K562 (cell line): ENCODE results near the gene C1orf87. TPM values are rescaled to one million over a fixed set of nuclear protein-coding genes. Genes with fewer than 3 reads are reported as not detected.

Experiments used
- ATAC-seq: fragments of 200-7000 bp; cut with Tn5 transposase; 3 replicates; pipeline ENCODE4 v1.9.1; 2020; ENCODE audit warnings: moderate library complexity
- BruUV-seq: library from RNA; stranded (reverse); fragments of 400-500 nt; replicated peaks from 2 replicates; lab custom pipeline; 2021; lab: Mats Ljungman, UMichigan
- CTCF ChIA-PET: fragments of 300-600 bp; formaldehyde crosslinking; extraction: SDS; loops from one replicate; lab custom pipeline; 2021; ENCODE audit warnings: low intra/inter-chr PET ratio; lab: Yijun Ruan, JAX
- POLR2A ChIA-PET: fragments of 300-600, 350-650 bp; sonication (Branson Sonifier 250); formaldehyde crosslinking; extraction: SDS; loops from one replicate; lab custom pipeline; 2021; ENCODE audit warnings: antibody characterized with exemption, inconsistent platforms; lab: Yijun Ruan, JAX
- DNase-seq, 4 experiments: peaks; one replicate each; pipeline versions ENCODE4 v3.0.0 to v3.0.0-alpha.2; 2011 to 2018; ENCODE audit warnings: low spot score in 3 of 4, mixed read lengths in 3 of 4; ENCODE audit errors: extremely low read depth in 1 of 4
- FAIRE-seq: peaks from 2 replicates; lab custom pipeline; 2011; peaks lifted over from hg19 to GRCh38; lab: Jason Lieb, UNC
- H2AFZ ChIP-seq: 2 replicates; pipeline ENCODE4 v1.6.0; 2011; ENCODE audit warnings: low read depth, low read length, control low read depth, inconsistent platforms
- H3K27ac ChIP-seq: fragments of 200-600 bp; 3 replicates; pipeline ENCODE4 v1.8.0; 2011; ENCODE audit warnings: low read depth, mild to moderate bottlenecking, control low read depth, inconsistent platforms, low read length, moderate library complexity, mixed read lengths; ENCODE audit errors: extremely low read depth
- H3K27me3 ChIP-seq, 2 experiments: fragments of 300-600 bp in 1 of 2; 2 replicates in 1 of 2; 3 replicates in 1 of 2; pipeline versions ENCODE4 v1.6.0 to v1.8.0; 2011; ENCODE audit warnings: inconsistent platforms in 2 of 2, low read length in 2 of 2, mild to moderate bottlenecking in 1 of 2, mixed read lengths in 1 of 2, moderate library complexity in 1 of 2; ENCODE audit not compliant: control insufficient read depth in 2 of 2, insufficient read depth in 2 of 2
- H3K36me3 ChIP-seq: fragments of 300-600 bp; 3 replicates; pipeline ENCODE4 v1.8.0; 2011; ENCODE audit warnings: mild to moderate bottlenecking, low read length, inconsistent platforms; ENCODE audit not compliant: control insufficient read depth, insufficient read depth
- H3K4me1 ChIP-seq, 2 experiments: fragments of 200-600 bp in 1 of 2; replicated peaks in 1 of 2; 2 replicates in 1 of 2; 3 replicates in 1 of 2; pipeline versions ENCODE4 v1.5.1 to v1.8.0; 2011; ENCODE audit warnings: inconsistent platforms in 2 of 2, low read length in 2 of 2, mild to moderate bottlenecking in 1 of 2, mixed read lengths in 1 of 2, moderate library complexity in 1 of 2; ENCODE audit not compliant: control insufficient read depth in 2 of 2, insufficient read depth in 2 of 2
- H3K4me2 ChIP-seq: 2 replicates; pipeline ENCODE4 v1.6.1; 2011; ENCODE audit warnings: low read length, control low read depth, inconsistent platforms, mixed read lengths; ENCODE audit not compliant: insufficient read depth
- H3K4me3 ChIP-seq: fragments of 200-600 bp; sonication (generic), shearing (Covaris generic); 2 replicates; pipeline ENCODE4 v1.5.1; 2016; ENCODE audit warnings: control low read depth, inconsistent platforms
- H3K79me2 ChIP-seq: fragments of 200-600 bp; 3 replicates; pipeline ENCODE4 v1.8.0; 2011; ENCODE audit warnings: low read length, inconsistent platforms; ENCODE audit not compliant: control insufficient read depth, insufficient read depth
- H3K9ac ChIP-seq, 2 experiments: 2 replicates each; pipeline versions ENCODE4 v1.6.0 to v1.6.1; 2011; ENCODE audit warnings: low read depth in 2 of 2, low read length in 2 of 2, control low read depth in 1 of 2, inconsistent platforms in 1 of 2, mild to moderate bottlenecking in 1 of 2, mixed read lengths in 1 of 2; ENCODE audit not compliant: insufficient read depth in 1 of 2
- H3K9me1 ChIP-seq: one replicate; pipeline ENCODE4 v1.6.0; 2011; ENCODE audit warnings: inconsistent platforms, mild to moderate bottlenecking, low read length, moderate library complexity; ENCODE audit not compliant: control insufficient read depth, insufficient read depth
- H3K9me3 ChIP-seq: replicated peaks from 2 replicates; pipeline ENCODE4 v1.5.1; 2011; ENCODE audit warnings: low read depth, low read length, inconsistent platforms; ENCODE audit not compliant: control insufficient read depth, insufficient read depth
- H4K20me1 ChIP-seq: replicated peaks from 2 replicates; pipeline ENCODE4 v1.6.1; 2011; ENCODE audit warnings: low read length, inconsistent platforms, mixed read lengths; ENCODE audit not compliant: control insufficient read depth, insufficient read depth
- CBX2 ChIP-seq: fragments of 200-600 bp; sonication (generic); IDR thresholded peaks from one replicate; pipeline ENCODE4 v1.6.1; 2012; ENCODE audit warnings: mild to moderate bottlenecking, low read length, inconsistent platforms; ENCODE audit not compliant: insufficient read depth, poor library complexity, severe bottlenecking
- ELF4 ChIP-seq: fragments of 450-650 bp; formaldehyde crosslinking; IDR thresholded peaks from 2 replicates; pipeline ENCODE4 v1.4.0; 2022; ENCODE audit warnings: missing genetic modification characterization
- FIP1L1 ChIP-seq: fragments of 200-400 bp; formaldehyde crosslinking; IDR thresholded peaks from 2 replicates; pipeline ENCODE4 v1.6.1; 2018; ENCODE audit warnings: mild to moderate bottlenecking, low read depth, low read length; ENCODE audit not compliant: poor library complexity, severe bottlenecking
- JUND ChIP-seq, 2 experiments: IDR thresholded peaks; 2 replicates in 1 of 2; 3 replicates in 1 of 2; pipeline ENCODE4 v1.6.1; 2011; ENCODE audit warnings: borderline replicate concordance in 2 of 2, low read depth in 2 of 2, low read length in 2 of 2, improper control_type of control experiment in 1 of 2, missing biosample characterization in 1 of 2, missing genetic modification characterization in 1 of 2, missing genetic modification reagents in 1 of 2
- NELFE ChIP-seq: IDR thresholded peaks from 2 replicates; pipeline ENCODE4 v1.6.1; 2011; ENCODE audit warnings: mild to moderate bottlenecking; ENCODE audit not compliant: insufficient read depth, insufficient read length
- TAF1 ChIP-seq: IDR thresholded peaks from 2 replicates; pipeline ENCODE4 v1.6.1; 2011; ENCODE audit warnings: mild to moderate bottlenecking, low read length, moderate library complexity; ENCODE audit not compliant: insufficient read depth, control insufficient read depth, severe bottlenecking; ENCODE audit errors: extremely low read depth
- ZNF584 ChIP-seq: fragments of 200-800 bp; sonication (Bioruptor generic); IDR thresholded peaks from 2 replicates; pipeline ENCODE4 v1.6.1; 2016; ENCODE audit warnings: low read depth, mild to moderate bottlenecking, missing genetic modification characterization, missing compliant biosample characterization
- ZNF766 ChIP-seq: fragments of 200-800 bp; sonication (Bioruptor generic); conservative IDR thresholded peaks from 2 replicates; pipeline ENCODE4 v1.6.1; 2016; ENCODE audit warnings: missing genetic modification characterization, missing compliant biosample characterization
- WGBS: fragments of 100-300 bp; shearing (Covaris generic); methylation state at CpG from one replicate; pipeline ENCODE4 v1.1.6; 2016; ENCODE audit warnings: low coverage, mixed read lengths; ENCODE audit not compliant: insufficient coverage; ENCODE audit errors: missing lambda C conversion rate; 5-methylcytosine and 5-hydroxymethylcytosine counted together
- in situ Hi-C: fragments of 300-500 bp; cut with MboI; formaldehyde crosslinking; loops from 4 replicates; pipeline ENCODE4 v1.15.0; 2018; ENCODE audit warnings: inconsistent platforms, mixed read lengths
- intact Hi-C: fragments of 100-400 bp; cut with micrococcal nuclease; formaldehyde crosslinking; loops from 2 replicates; pipeline ENCODE4 v1.14.2; 2022
- polyA plus RNA-seq, 8 experiments: library from polyadenylated mRNA; depleted of rRNA in 4 of 8; stranded (reverse) in 5 of 8; unstranded in 3 of 8; fragments of >200 nt; fragmentation: Nextera tagmentation in 2 of 8; fragmentation: Illumina TruSeq in 1 of 8; extraction: Ambion mirVana in 2 of 8; extraction: Trizol in 1 of 8; gene quantifications; 2 replicates each; pipeline versions ENCODE4 v1.2.1 to v1.2.3, GENCODE V29; 2011 to 2014; ENCODE audit warnings: inconsistent platforms in 1 of 8, missing spikeins in 1 of 8
- total RNA-seq, 7 experiments: library from RNA; depleted of rRNA in 6 of 7; stranded (reverse); fragments of >200 nt in 6 of 7; fragmentation: Illumina TruSeq in 2 of 7; extraction: Trizol in 2 of 7; gene quantifications; 2 replicates each; pipeline versions ENCODE4 v1.2.1 to v1.2.3, GENCODE V29; 2011 to 2021; ENCODE audit warnings: low replicate concordance in 1 of 7
- TF ChIP-seq, protein P1 (sequence below), 2 experiments: fragments of 450-650 bp in 1 of 2; sonication (generic) in 1 of 2; formaldehyde crosslinking; conservative IDR thresholded peaks; 2 replicates each; pipeline versions ENCODE4 v1.4.0 to v1.8.1; 2020 to 2022; ENCODE audit warnings: mild to moderate bottlenecking in 1 of 2, missing genetic modification reagents in 1 of 2

The C1orf87 gene
- total and polyA plus RNA-seq, 9 of the 15 experiments (the other 6 are each of a cell fraction or from before 2014, with no cell fraction given), result not detected

DNA sequence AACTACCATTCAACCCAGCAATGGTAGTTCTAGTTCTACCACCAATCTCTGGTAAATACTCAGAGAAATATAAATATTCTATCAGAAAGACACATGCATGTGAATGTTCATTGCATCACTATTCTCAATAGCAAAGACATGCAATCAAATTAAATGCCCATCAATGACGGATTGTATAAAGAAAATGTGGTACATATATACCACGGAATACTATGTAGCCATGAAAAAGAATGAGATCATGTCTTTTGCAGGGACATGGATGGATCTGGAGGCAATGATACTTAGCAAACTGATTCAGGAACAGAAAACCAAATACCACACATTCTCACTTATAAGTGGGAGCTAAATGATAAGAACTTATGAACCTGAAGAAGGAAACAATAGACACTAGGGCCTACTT is 37.5 kb upstream of the C1orf87 start:
- Histone ChIP-seq H3K9ac (no peak overlapping the region), H3K9me1 (no peaks in the 10 kb centered on the region), H3K9me3 (no peaks in the 10 kb centered on the region), H2AFZ (no peak overlapping the region), H3K36me3 (no peaks in the 10 kb centered on the region), H3K4me3 (no peak overlapping the region), H3K79me2 (no peaks in the 10 kb centered on the region), H4K20me1 (no peaks in the 10 kb centered on the region), H3K4me1 (no peaks in the 10 kb centered on the region), H3K27me3 (no peaks in the 10 kb centered on the region), H3K4me2 (no peak overlapping the region), H3K27ac (no peak overlapping the region)
- no peak for ATAC-seq
- CTCF ChIA-PET, result no interaction called here
- POLR2A ChIA-PET, result no interaction called here
- FAIRE-seq, result no peak
- in situ Hi-C loops, result no loop called here
- intact Hi-C loops, result no loop called here
- BruUV-seq, result no TSS peak
- TF ChIP-seq TAF1 (no peak), JUND (IDR thresholded peaks at IDR 0.05; ENCODE audit: borderline replicate concordance, low read depth, low read length) (no peak), JUND (tag; IDR thresholded peaks at IDR 0.05; ENCODE audit: borderline replicate concordance, low read depth, low read length) (no peak), FIP1L1 (no peak), ZNF584 (CRISPR knock-in tag) (no peak), CBX2 (no peak), NELFE (no peak), ELF4 (CRISPR knock-in tag) (no peak), ZNF766 (no peak)
- TF ChIP-seq, protein P1, sequence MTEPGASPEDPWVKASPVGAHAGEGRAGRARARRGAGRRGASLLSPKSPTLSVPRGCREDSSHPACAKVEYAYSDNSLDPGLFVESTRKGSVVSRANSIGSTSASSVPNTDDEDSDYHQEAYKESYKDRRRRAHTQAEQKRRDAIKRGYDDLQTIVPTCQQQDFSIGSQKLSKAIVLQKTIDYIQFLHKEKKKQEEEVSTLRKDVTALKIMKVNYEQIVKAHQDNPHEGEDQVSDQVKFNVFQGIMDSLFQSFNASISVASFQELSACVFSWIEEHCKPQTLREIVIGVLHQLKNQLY (CRISPR knock-in tag; conservative IDR thresholded peaks at IDR 0.05), result no peak
- WGBS, result 0% methylated on average over 2 of the region's 2 CpGs
- DNase-seq, result no peak
